ENCODE measurements around the gene MXD4.

MXD4 gene

DNA sequence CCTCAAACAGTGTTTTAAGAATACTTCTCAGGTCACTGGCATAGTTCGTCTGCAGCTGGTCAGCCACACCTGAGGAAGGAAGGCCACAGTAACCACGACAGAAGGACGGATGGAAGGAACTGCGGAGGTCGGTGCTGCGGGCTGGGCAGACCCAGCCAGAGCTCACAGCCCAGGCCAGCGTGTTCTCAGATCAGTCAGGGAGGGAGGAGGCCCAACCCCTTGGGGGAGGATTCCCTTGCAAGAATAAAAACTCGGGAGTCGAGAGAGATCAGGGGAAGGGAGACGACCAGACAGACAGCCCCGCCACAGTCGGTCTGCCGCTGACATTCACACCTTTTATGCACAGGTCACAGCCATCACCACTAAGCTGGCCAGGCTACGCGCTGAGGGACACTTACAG, 11.3 kb upstream of the MXD4 start:
- no peaks in the 10 kb centered on the region for H3K9me3 Mint-ChIP-seq
- H3K4me1 Mint-ChIP-seq, result no peaks in the 10 kb centered on the region
- no peak overlapping the region for H3K4me3 Mint-ChIP-seq
- H3K36me3 Mint-ChIP-seq, result no peaks in the 10 kb centered on the region
- ATAC-seq, result no peak
- H3K27ac Mint-ChIP-seq, result no peak overlapping the region
- H3K27me3 Mint-ChIP-seq, result no peaks in the 10 kb centered on the region

- Mint-ChIP-seq H3K9me3 (no peaks in the 10 kb centered on the region), H3K27me3 (no peaks in the 10 kb centered on the region), H3K27ac (no peak overlapping the region), H3K4me3 (no peak overlapping the region), H3K4me1 (no peaks in the 10 kb centered on the region), H3K36me3 (no peaks in the 10 kb centered on the region)
- ATAC-seq, result no peak
Measured at GRCh38 chr4:2272828-2273120, 10.9 kb upstream of the MXD4 start.

GRCh38 chr4:2272026-2272827, 10.3 kb upstream of the MXD4 start:
- no peak for ATAC-seq
- Mint-ChIP-seq H3K9me3 (no peaks in the 10 kb centered on the region), H3K27ac (no peak overlapping the region), H3K4me1 (no peaks in the 10 kb centered on the region), H3K36me3 (no peaks in the 10 kb centered on the region), H3K27me3 (no peaks in the 10 kb centered on the region), H3K4me3 (no peak overlapping the region)

- Mint-ChIP-seq H3K4me3 (no peak overlapping the region), H3K27ac (no peak overlapping the region), H3K4me1 (no peaks in the 10 kb centered on the region), H3K9me3 (no peaks in the 10 kb centered on the region), H3K36me3 (no peaks in the 10 kb centered on the region), H3K27me3 (no peaks in the 10 kb centered on the region)
- ATAC-seq, result no peak
Measured at GRCh38 chr4:2271279-2272025, 9.5 kb upstream of the MXD4 start.

DNA sequence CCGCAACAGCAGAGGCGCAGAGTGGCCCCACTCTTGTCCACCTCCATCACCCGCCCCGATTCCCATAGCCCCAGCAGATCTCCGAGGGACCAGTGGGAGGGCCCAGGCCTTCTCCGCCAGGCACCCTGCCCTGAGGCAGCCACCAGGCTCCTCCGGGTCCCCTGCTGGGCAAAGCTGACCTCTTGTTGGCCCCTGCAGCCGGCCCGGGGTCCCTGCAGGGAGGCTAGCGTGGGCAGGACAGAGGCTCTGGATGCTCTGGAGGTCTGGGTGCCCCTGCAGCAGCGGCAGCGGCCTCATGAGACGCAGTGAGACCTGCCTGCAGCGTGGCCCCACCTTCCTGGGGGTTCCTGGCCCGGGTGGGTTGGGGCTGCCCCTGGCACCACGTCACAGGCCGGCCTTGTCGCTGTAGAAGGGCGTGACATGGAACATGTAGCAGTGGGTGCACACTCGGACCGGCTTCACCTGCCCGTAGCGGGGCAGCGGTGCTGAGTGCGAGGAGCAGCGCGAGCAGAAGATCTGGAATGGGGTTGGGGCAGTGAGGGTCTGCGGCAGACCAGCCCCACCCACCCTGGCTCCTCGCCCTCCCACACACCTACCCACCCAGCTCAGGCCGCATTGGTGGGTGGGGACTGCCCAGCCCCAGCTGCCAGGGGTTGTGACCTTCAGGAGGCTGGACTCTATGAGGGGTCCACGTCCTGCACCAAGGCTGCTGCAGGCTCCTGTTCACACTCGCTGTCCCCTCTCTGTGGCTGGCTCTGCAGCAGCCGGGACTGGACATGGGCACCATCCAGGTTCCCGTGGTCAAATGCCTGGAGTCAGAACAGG, 8.6 kb upstream of the MXD4 start:
- Mint-ChIP-seq H3K4me1 (no peaks in the 10 kb centered on the region), H3K9me3 (no peaks in the 10 kb centered on the region), H3K36me3 (no peaks in the 10 kb centered on the region), H3K27ac (no peak overlapping the region), H3K27me3 (no peaks in the 10 kb centered on the region), H3K4me3 (no peak overlapping the region)
- ATAC-seq, result no peak

GRCh38 chr4:2269618-2270163, 7.8 kb upstream of the MXD4 start:
- Mint-ChIP-seq H3K27me3 (no peaks in the 10 kb centered on the region), H3K4me3 (no peak overlapping the region), H3K36me3 (no peaks in the 10 kb centered on the region), H3K9me3 (no peaks in the 10 kb centered on the region), H3K27ac (no peak overlapping the region), H3K4me1 (no peaks in the 10 kb centered on the region)
- no peak for ATAC-seq

- H3K27me3 Mint-ChIP-seq, result no peaks in the 10 kb centered on the region
- no peaks in the 10 kb centered on the region for H3K36me3 Mint-ChIP-seq
- H3K4me3 Mint-ChIP-seq, result no peak overlapping the region
- peaks cover under 1% of the 10 kb centered on the region for H3K4me1 Mint-ChIP-seq
- H3K27ac Mint-ChIP-seq, result no peak overlapping the region
- no peak for ATAC-seq
- no peaks in the 10 kb centered on the region for H3K9me3 Mint-ChIP-seq
Measured at GRCh38 chr4:2269206-2269531, 7.3 kb upstream of the MXD4 start.

DNA sequence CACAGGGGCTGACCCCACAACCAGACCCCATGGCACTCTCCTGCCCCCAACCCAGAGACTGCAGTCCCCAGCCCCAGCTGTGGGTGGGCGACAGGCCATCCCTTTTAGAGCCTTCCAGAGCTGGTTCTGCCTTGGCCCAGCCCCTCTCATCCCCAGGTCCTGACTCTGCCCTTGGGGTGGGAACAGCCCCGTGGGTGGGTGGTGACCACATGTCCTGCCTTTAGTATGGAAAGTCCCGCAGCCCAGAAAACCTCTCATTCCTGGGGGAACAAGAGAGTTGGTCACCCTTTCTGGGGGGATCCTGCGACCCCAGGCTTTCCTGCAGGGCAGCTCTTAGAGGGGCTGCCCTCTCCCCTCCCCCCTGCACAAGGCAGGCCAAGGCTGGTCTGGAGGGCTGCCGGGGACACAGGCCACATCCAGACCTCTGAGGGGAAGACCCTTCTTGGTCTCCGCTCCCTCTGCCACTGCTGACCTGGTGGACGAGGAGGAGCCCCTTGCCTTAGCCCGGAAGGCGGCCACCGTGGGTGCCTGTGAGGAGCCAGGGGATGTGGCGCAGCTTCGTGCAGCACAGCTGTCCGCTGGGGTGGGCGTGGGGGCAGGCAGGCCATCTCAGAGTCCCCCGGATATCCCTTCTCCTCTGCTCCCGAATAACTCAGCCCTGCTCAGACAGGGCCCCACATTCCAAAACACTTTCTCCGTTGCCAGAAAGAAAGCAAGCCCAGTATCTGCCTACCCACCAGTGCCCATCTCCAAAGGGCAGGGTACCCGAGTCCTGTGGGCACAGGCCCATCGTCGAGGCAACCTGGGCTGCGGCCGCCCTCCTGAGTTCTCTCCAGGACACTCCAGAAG, 6.7 kb upstream of the MXD4 start:
- Mint-ChIP-seq H3K27ac (no peak overlapping the region), H3K9me3 (no peaks in the 10 kb centered on the region), H3K4me1 (peaks cover 7% of the 10 kb centered on the region), H3K36me3 (no peaks in the 10 kb centered on the region), H3K27me3 (no peaks in the 10 kb centered on the region), H3K4me3 (no peak overlapping the region)
- ATAC-seq, result no peak

- H3K36me3 Mint-ChIP-seq, result no peaks in the 10 kb centered on the region
- peaks cover 11% of the 10 kb centered on the region for H3K4me1 Mint-ChIP-seq
- no peak overlapping the region for H3K4me3 Mint-ChIP-seq
- H3K27ac Mint-ChIP-seq, result no peak overlapping the region
- no peak for ATAC-seq
- no peaks in the 10 kb centered on the region for H3K9me3 Mint-ChIP-seq
- no peaks in the 10 kb centered on the region for H3K27me3 Mint-ChIP-seq
Measured at GRCh38 chr4:2267841-2268240, 5.9 kb upstream of the MXD4 start.

- H3K4me3 Mint-ChIP-seq, result no peak overlapping the region
- no peak overlapping the region for H3K27ac Mint-ChIP-seq
- peaks cover 11% of the 10 kb centered on the region for H3K4me1 Mint-ChIP-seq
- ATAC-seq, result no peak
- no peaks in the 10 kb centered on the region for H3K27me3 Mint-ChIP-seq
- H3K9me3 Mint-ChIP-seq, result no peaks in the 10 kb centered on the region
- H3K36me3 Mint-ChIP-seq, result no peaks in the 10 kb centered on the region
Measured at GRCh38 chr4:2267320-2267811, 5.5 kb upstream of the MXD4 start.

DNA sequence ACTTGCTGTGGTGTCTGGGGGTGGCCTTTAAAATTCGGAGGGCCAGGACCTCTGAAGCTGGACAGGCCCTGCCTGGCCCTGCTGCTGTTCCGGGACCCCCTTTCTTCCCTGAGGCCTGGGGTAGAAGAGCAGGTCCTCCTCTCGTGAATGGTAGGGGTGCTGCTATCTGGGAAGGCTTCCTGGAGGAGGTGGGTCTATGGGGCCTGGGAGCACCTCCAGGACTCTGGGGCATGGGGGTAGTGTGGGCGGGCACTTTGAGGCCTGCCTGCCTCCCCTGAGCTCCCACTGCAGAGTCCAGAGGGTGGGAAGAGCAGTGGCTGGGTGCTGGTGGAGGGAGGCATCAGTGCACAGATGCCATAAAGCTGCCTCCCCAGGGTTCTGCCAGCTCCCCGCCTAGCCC, 4.9 kb upstream of the MXD4 start:
- Mint-ChIP-seq H3K36me3 (no peaks in the 10 kb centered on the region), H3K9me3 (no peaks in the 10 kb centered on the region), H3K27ac (no peak overlapping the region), H3K4me1 (peaks cover 11% of the 10 kb centered on the region), H3K4me3 (no peak overlapping the region), H3K27me3 (no peaks in the 10 kb centered on the region)
- no peak for ATAC-seq

DNA sequence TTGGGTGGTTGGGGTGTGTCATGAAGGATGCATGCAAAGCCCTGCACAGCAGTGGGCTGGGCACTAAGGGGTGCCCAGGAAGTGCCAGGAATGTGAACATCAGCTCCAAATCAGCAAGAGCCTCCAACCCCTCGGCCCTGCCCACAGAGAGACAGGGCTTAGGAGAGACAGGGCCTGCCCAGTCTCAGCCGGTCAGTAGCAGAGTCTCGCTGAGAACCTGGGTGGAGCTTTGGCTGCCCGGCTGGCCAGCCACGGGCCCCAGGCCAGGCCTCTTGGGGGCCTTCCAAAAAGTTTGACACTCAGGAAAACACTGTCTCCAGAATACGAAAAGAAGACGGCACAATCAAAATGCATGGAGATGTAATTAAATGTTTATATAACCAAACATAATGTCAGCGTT, 4.3 kb upstream of the MXD4 start:
- ATAC-seq, result no peak
- no peaks in the 10 kb centered on the region for H3K36me3 Mint-ChIP-seq
- no peaks in the 10 kb centered on the region for H3K27me3 Mint-ChIP-seq
- H3K4me1 Mint-ChIP-seq, result peaks cover 11% of the 10 kb centered on the region
- no peak overlapping the region for H3K4me3 Mint-ChIP-seq
- H3K27ac Mint-ChIP-seq, result no peak overlapping the region
- H3K9me3 Mint-ChIP-seq, result no peaks in the 10 kb centered on the region

GRCh38 chr4:2265113-2266110, 3.5 kb upstream of the MXD4 start:
- Mint-ChIP-seq H3K4me1 (peaks cover 11% of the 10 kb centered on the region), H3K4me3 (no peak overlapping the region), H3K27me3 (no peaks in the 10 kb centered on the region), H3K27ac (no peak overlapping the region), H3K36me3 (no peaks in the 10 kb centered on the region), H3K9me3 (no peaks in the 10 kb centered on the region)
- no peak for ATAC-seq
